MM.1S (cell line): Measurements from ENCODE around the gene MLLT10.

Source experiments
- DNase-seq: peaks from one replicate; pipeline ENCODE4 v3.0.0-alpha.2; 2015
- H2AFZ ChIP-seq: fragments of 300-600 bp; sonication (generic); 2 replicates; pipeline ENCODE4 v1.6.0; 2016; ENCODE audit warnings: antibody characterized with exemption, low read length
- H3F3A ChIP-seq: fragments of 300-600 bp; sonication (generic); 2 replicates; pipeline ENCODE4 v1.6.1; 2016; ENCODE audit warnings: mild to moderate bottlenecking, antibody characterized with exemption, low read length, moderate library complexity, mixed read lengths; ENCODE audit not compliant: insufficient read depth
- H3K27ac ChIP-seq: fragments of 300-600 bp; sonication (generic); 2 replicates; pipeline ENCODE4 v1.5.1; 2016; ENCODE audit warnings: mild to moderate bottlenecking, low read length
- H3K27me3 ChIP-seq: fragments of 300-600 bp; sonication (generic); replicated peaks from 2 replicates; pipeline ENCODE4 v1.6.0; 2016; ENCODE audit warnings: low read length; ENCODE audit not compliant: insufficient read depth
- H3K36me3 ChIP-seq: fragments of 300-600 bp; sonication (generic); replicated peaks from 2 replicates; pipeline ENCODE4 v1.6.1; 2016; ENCODE audit warnings: mild to moderate bottlenecking, low read length, mixed read lengths; ENCODE audit not compliant: insufficient read depth
- H3K4me1 ChIP-seq: fragments of 300-600 bp; sonication (generic); 2 replicates; pipeline ENCODE4 v1.6.1; 2016; ENCODE audit warnings: low read length, mixed read lengths
- H3K4me2 ChIP-seq: fragments of 300-600 bp; sonication (generic); 2 replicates; pipeline ENCODE4 v1.6.0; 2016; ENCODE audit warnings: low read depth, low read length
- H3K4me3 ChIP-seq: fragments of 300-600 bp; sonication (generic); 2 replicates; pipeline ENCODE4 v1.5.1; 2016; ENCODE audit warnings: low read length, mixed read lengths
- H3K79me2 ChIP-seq: fragments of 300-600 bp; sonication (generic); 2 replicates; pipeline ENCODE4 v1.6.1; 2016; ENCODE audit warnings: mixed run types, low read length, mixed read lengths
- H3K9ac ChIP-seq: fragments of 300-600 bp; sonication (generic); 2 replicates; pipeline ENCODE4 v1.6.1; 2016; ENCODE audit warnings: low read length, mixed read lengths
- H3K9me2 ChIP-seq: fragments of 300-600 bp; sonication (generic); replicated peaks from 2 replicates; pipeline ENCODE4 v1.6.1; 2016; ENCODE audit warnings: mild to moderate bottlenecking, low read length, mixed read lengths; ENCODE audit not compliant: insufficient read depth
- H3K9me3 ChIP-seq: fragments of 300-600 bp; sonication (generic); replicated peaks from 2 replicates; pipeline ENCODE4 v1.6.1; 2016; ENCODE audit warnings: mild to moderate bottlenecking, low read length, mixed read lengths; ENCODE audit not compliant: insufficient read depth
- H4K20me1 ChIP-seq: fragments of 300-600 bp; sonication (generic); 2 replicates; pipeline ENCODE4 v1.6.1; 2016; ENCODE audit warnings: mild to moderate bottlenecking, low read length, moderate library complexity, mixed read lengths; ENCODE audit not compliant: insufficient read depth
- CTCF ChIP-seq: fragments of 300-600 bp; sonication (generic); IDR thresholded peaks from 2 replicates; pipeline ENCODE4 v1.5.1; 2016; ENCODE audit warnings: antibody characterized with exemption, low read length, mixed read lengths
- EZH2 ChIP-seq: fragments of 300-600 bp; sonication (generic); optimal IDR thresholded peaks from 2 replicates; pipeline ENCODE3; 2017; ENCODE audit warnings: low read depth, mild to moderate bottlenecking, antibody characterized with exemption, low read length, mixed read lengths
- EZH2phosphoT487 ChIP-seq: fragments of 300-600 bp; sonication (generic); IDR thresholded peaks from 2 replicates; pipeline ENCODE4 v1.6.1; 2018; ENCODE audit warnings: antibody characterized with exemption, low read length

MLLT10 gene

GRCh38 chr10:21687266-21688008 lies 153.4 kb downstream of the MLLT10 start:
- Histone ChIP-seq H3F3A (no peaks in the 10 kb centered on the region), H3K9ac (no peak overlapping the region), H4K20me1 (no peaks in the 10 kb centered on the region), H3K4me3 (no peak overlapping the region), H3K27me3 (no peaks in the 10 kb centered on the region), H2AFZ (no peak overlapping the region), H3K9me3 (no peaks in the 10 kb centered on the region), H3K27ac (no peak overlapping the region), H3K36me3 (peaks cover 4% of the 10 kb centered on the region; the same call in 1 of the 2 replicates), H3K79me2 (no peaks in the 10 kb centered on the region), H3K9me2 (no peaks in the 10 kb centered on the region), H3K4me2 (no peak overlapping the region), H3K4me1 (peaks cover 6% of the 10 kb centered on the region)
- no peak for TF ChIP-seq EZH2phosphoT487
- no peak for DNase-seq

GRCh38 chr10:21688009-21688332 lies 153.9 kb downstream of the MLLT10 start:
- no peak overlapping the region for H3K4me2 ChIP-seq
- H3F3A ChIP-seq, result no peaks in the 10 kb centered on the region
- no peak for DNase-seq

GRCh38 chr10:21688870-21689269 lies 154.8 kb downstream of the MLLT10 start:
- no peak for TF ChIP-seq EZH2
- TF ChIP-seq CTCF, result no peak
- TF ChIP-seq EZH2phosphoT487, result no peak
- Histone ChIP-seq H3K36me3 (peaks cover 4% of the 10 kb centered on the region; the same call in 1 of the 2 replicates), H3K27me3 (no peaks in the 10 kb centered on the region)

More at GRCh38 chr10:21688009-21688332, 153.9 kb downstream of the MLLT10 start:
- Histone ChIP-seq H3K27ac (no peak overlapping the region), H3K4me3 (no peak overlapping the region), H3K4me1 (peaks cover 6% of the 10 kb centered on the region), H2AFZ (no peak overlapping the region), H3K9ac (no peak overlapping the region), H3K36me3 (peaks cover 4% of the 10 kb centered on the region; the same call in 1 of the 2 replicates), H3K9me2 (no peaks in the 10 kb centered on the region), H4K20me1 (no peaks in the 10 kb centered on the region), H3K79me2 (no peaks in the 10 kb centered on the region), H3K9me3 (no peaks in the 10 kb centered on the region), H3K27me3 (no peaks in the 10 kb centered on the region)
- TF ChIP-seq EZH2phosphoT487 (no peak), EZH2 (no peak), CTCF (no peak)

GRCh38 chr10:21689881-21690280 lies 155.8 kb downstream of the MLLT10 start:
- Histone ChIP-seq H3K4me2 (no peak overlapping the region), H3K9me2 (no peaks in the 10 kb centered on the region), H3K9ac (no peak overlapping the region), H3K36me3 (peaks cover 4% of the 10 kb centered on the region; the same call in 1 of the 2 replicates), H3K27ac (no peak overlapping the region), H3K4me1 (peaks cover 6% of the 10 kb centered on the region), H3K79me2 (no peaks in the 10 kb centered on the region), H3K4me3 (no peak overlapping the region), H2AFZ (no peak overlapping the region), H3K9me3 (no peaks in the 10 kb centered on the region), H3K27me3 (no peaks in the 10 kb centered on the region), H4K20me1 (no peaks in the 10 kb centered on the region), H3F3A (no peaks in the 10 kb centered on the region)
- peak; percentile 15 for DNase-seq
- TF ChIP-seq EZH2phosphoT487, result no peak
- no peak for TF ChIP-seq EZH2
- TF ChIP-seq CTCF, result no peak

More at GRCh38 chr10:21688870-21689269, 154.8 kb downstream of the MLLT10 start:
- H3F3A ChIP-seq, result no peaks in the 10 kb centered on the region
- H4K20me1 ChIP-seq, result no peaks in the 10 kb centered on the region
- H3K27ac ChIP-seq, result no peak overlapping the region
- no peaks in the 10 kb centered on the region for H3K9me2 ChIP-seq
- peaks cover 6% of the 10 kb centered on the region for H3K4me1 ChIP-seq
- H3K9me3 ChIP-seq, result no peaks in the 10 kb centered on the region
- H3K4me3 ChIP-seq, result no peak overlapping the region
- no peak overlapping the region for H3K4me2 ChIP-seq
- DNase-seq, result no peak
- no peaks in the 10 kb centered on the region for H3K79me2 ChIP-seq
- H2AFZ ChIP-seq, result no peak overlapping the region
- H3K9ac ChIP-seq, result no peak overlapping the region
